Measurements from ENCODE around the gene NAPA.

NAPA gene

GRCh38 chr19:47499863-47500830 lies 14.7 kb downstream of the NAPA start:
- DNase-seq (ENCODE audit: low read depth), result no peak

GRCh38 chr19:47499371-47499770 lies 15.5 kb downstream of the NAPA start:
- no peak for DNase-seq (ENCODE audit: low read depth)

GRCh38 chr19:47498561-47498960 lies 16.3 kb downstream of the NAPA start:
- DNase-seq (ENCODE audit: low read depth), result no peak

GRCh38 chr19:47497821-47498520 lies 16.9 kb downstream of the NAPA start:
- no peak for DNase-seq (ENCODE audit: low read depth)

- no peak for DNase-seq (ENCODE audit: low read depth)
Observed at GRCh38 chr19:47497050-47497766, 17.7 kb downstream of the NAPA start.

GRCh38 chr19:47495478-47496372 lies 19.1 kb downstream of the NAPA start:
- DNase-seq (ENCODE audit: low read depth), result no peak

- no peak for DNase-seq (ENCODE audit: low read depth)
Observed at GRCh38 chr19:47494729-47495128, 20.1 kb downstream of the NAPA start.

GRCh38 chr19:47494211-47494547 lies 20.7 kb downstream of the NAPA start:
- DNase-seq (ENCODE audit: low read depth), result no peak

- DNase-seq (ENCODE audit: low read depth), result no peak
Observed at GRCh38 chr19:47493378-47494210, 21.3 kb downstream of the NAPA start.

GRCh38 chr19:47492571-47493377 lies 22.1 kb downstream of the NAPA start:
- no peak for DNase-seq (ENCODE audit: low read depth)

- DNase-seq (ENCODE audit: low read depth), result no peak
Observed at GRCh38 chr19:47492137-47492533, 22.7 kb downstream of the NAPA start.

- DNase-seq (ENCODE audit: low read depth), result no peak
Observed at GRCh38 chr19:47491358-47492136, 23.3 kb downstream of the NAPA start.

- no peak for DNase-seq (ENCODE audit: low read depth)
Observed at GRCh38 chr19:47490847-47491246, 24.0 kb downstream of the NAPA start.

- no peak for DNase-seq (ENCODE audit: low read depth)
Observed at GRCh38 chr19:47490031-47490430, 24.8 kb downstream of the NAPA start.

GRCh38 chr19:47489072-47489914 lies 25.6 kb downstream of the NAPA start:
- no peak for DNase-seq (ENCODE audit: low read depth)

GRCh38 chr19:47487551-47488515 lies 27.0 kb downstream of the NAPA start:
- no peak for DNase-seq (ENCODE audit: low read depth)

GRCh38 chr19:47486900-47487299 lies 28.0 kb downstream of the NAPA start:
- DNase-seq (ENCODE audit: low read depth), result no peak
